ENCODE results near the gene TEAD1. TPM values are rescaled to one million over a fixed set of nuclear protein-coding genes. Genes with fewer than 3 reads are reported as not detected.

Gene TEAD1
- total RNA-seq, 4 donors from 2014 or later = 71.5 to 109 (median 88.5) TPM

DNA sequence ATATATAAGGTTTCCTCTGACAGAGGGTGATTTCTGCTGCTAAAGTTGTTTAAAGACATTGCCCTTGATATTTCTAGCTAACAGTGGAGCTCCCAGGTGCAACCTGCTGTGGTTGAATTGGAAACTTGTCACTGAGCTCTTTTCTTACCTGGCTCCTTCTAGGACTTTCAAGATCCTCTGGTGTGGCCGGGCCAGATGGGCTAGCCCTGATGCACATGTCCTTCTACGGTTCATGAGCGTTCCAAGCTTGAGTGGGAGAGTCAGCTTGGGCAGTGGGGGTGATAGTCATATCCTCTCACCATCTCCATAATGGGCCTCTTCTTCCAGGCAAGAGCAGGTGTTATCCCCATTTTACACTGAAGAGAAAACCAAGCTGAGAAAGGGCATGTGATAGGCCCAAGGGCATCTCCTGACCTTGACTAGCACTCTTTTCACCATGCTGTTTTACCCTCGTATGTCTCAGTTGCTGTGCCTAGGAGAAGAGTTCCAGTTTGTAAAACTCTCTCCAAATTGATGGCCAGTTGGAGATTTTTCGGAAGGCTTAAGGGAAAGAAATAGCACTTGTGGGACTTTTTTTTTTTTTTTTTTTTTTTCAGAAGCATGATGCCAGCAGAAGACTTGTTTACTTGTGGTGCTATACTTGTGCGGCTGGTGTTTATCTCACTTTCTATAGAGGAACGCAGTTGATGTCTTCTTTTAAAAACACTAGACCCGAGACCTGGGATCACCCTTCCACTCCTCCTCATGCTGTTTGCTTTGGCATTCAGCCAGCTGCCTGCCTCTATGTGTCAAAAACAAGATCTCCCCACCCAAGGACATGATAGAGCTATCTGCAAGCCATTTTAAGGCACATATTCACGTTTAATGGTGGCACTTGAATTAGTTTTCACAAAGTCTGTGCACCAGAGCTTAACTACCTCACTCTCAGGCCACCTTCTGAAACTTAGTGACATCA is 32.6 kb downstream of the TEAD1 start:
- TF ChIP-seq, protein P1, sequence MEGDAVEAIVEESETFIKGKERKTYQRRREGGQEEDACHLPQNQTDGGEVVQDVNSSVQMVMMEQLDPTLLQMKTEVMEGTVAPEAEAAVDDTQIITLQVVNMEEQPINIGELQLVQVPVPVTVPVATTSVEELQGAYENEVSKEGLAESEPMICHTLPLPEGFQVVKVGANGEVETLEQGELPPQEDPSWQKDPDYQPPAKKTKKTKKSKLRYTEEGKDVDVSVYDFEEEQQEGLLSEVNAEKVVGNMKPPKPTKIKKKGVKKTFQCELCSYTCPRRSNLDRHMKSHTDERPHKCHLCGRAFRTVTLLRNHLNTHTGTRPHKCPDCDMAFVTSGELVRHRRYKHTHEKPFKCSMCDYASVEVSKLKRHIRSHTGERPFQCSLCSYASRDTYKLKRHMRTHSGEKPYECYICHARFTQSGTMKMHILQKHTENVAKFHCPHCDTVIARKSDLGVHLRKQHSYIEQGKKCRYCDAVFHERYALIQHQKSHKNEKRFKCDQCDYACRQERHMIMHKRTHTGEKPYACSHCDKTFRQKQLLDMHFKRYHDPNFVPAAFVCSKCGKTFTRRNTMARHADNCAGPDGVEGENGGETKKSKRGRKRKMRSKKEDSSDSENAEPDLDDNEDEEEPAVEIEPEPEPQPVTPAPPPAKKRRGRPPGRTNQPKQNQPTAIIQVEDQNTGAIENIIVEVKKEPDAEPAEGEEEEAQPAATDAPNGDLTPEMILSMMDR (IDR thresholded peaks at IDR 0.05) = no peak
- TF ChIP-seq POLR2A (IDR thresholded peaks at IDR 0.05) = no peak
- H3K36me3 ChIP-seq = no peaks in the 10 kb centered on the region

DNA sequence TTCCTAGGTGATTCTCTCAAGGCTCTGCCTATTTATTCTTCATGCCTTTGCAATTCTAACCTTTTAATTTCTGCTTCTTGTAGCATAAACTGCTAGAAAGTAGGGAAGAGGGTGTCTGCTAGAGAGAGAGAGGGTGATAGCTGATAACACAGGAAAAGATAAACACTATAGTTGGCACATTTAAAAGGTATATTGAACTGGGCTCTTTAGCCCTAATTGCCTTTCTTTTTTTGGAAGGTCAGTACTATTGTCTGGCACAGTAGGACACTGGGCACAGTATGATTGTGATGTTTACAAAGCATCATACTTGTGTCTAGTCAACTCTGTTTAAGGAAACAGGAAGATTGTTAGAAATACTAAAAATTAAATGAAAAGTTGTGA is 33.3 kb downstream of the TEAD1 start:
- Histone ChIP-seq H3K4me3 (replicated peaks in 1 of 3) (no peak overlapping the region), H3K36me3 (no peaks in the 10 kb centered on the region), H3K9me3 (no peaks in the 10 kb centered on the region), H3K27ac (peak overlapping the region in 1 of 3 donors; percentile 27), H3K4me1 (peaks cover 14 to 30% of the 10 kb centered on the region in 2 donors), H3K27me3 (no peaks in the 10 kb centered on the region)
- DNase-seq = no peak
- intact Hi-C loops (cut with DNase I) = no loop called here
- TF ChIP-seq, protein P1 (IDR thresholded peaks at IDR 0.05) = no peak
- TF ChIP-seq POLR2A (IDR thresholded peaks at IDR 0.05) = no peak

More for the DNA sequence above, 32.6 kb downstream of the TEAD1 start:
- Histone ChIP-seq H3K9me3 (no peaks in the 10 kb centered on the region), H3K4me3 (replicated peaks in 1 of 3) (no peak overlapping the region), H3K27me3 (no peaks in the 10 kb centered on the region), H3K27ac (peak overlapping the region in 1 of 3 donors; percentile 27), H3K4me1 (peaks cover 16 to 33% of the 10 kb centered on the region in 2 donors)
- WGBS, 2 donors = 61 to 63% methylated on average over 9 of the region's 9 CpGs
- no peak for DNase-seq
- intact Hi-C loops (cut with DNase I) = no loop called here

DNA sequence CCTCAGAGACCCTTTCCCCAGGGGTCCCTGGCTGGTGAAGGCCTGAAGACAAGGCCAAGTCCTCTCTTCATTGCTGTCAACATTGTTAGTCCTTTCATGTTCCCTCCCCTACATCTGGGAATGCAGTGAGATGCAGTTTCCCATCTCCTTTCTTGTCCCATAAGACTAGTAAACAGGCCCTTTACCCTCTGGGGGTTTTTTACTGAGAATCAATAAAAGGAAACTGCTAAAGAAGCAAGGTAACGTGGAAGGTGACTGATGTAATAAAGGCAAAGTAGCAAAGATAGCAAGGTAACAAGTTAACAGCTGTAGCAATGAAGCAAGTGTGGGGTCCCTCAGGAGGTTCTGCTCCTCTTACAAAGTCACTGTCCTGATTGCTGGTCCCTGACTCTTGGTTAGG is 37.3 kb downstream of the TEAD1 start:
- intact Hi-C loops (cut with DNase I) = no loop called here

DNA sequence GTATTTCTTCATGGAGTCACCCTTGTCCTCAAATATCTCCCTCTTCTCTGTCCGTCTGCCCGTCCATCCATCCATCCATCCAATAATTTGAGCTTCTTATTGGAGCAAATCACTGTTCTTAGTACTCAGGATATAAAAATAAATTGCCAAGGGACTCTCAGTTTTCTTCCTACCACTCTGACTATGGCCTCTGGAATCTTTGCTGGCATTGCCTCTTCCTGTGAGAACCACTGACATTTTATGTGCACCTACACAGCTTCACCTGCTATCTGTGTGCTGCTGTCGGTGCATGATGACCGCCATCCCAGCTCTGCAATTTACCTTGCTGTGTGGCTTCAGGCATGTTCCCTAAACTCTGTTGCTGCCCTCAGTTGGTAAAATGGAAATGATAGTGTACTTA is 37.9 kb downstream of the TEAD1 start:
- intact Hi-C loops (cut with DNase I) = no loop called here
- no peak overlapping the region for H3K27ac ChIP-seq
- 97 to 98% methylated on average over 4 of the region's 4 CpGs for WGBS, 2 donors
- H3K27me3 ChIP-seq = no peaks in the 10 kb centered on the region
- H3K36me3 ChIP-seq = no peaks in the 10 kb centered on the region
- peaks cover 13 to 14% of the 10 kb centered on the region in 2 donors for H3K4me1 ChIP-seq
- TF ChIP-seq, protein P1 (IDR thresholded peaks at IDR 0.05) = no peak
- no peak for TF ChIP-seq POLR2A (IDR thresholded peaks at IDR 0.05)
- no peak for DNase-seq
- H3K4me3 ChIP-seq (replicated peaks in 1 of 3) = no peak overlapping the region
- no peaks in the 10 kb centered on the region for H3K9me3 ChIP-seq

More for the DNA sequence above, 37.3 kb downstream of the TEAD1 start:
- Histone ChIP-seq H3K9me3 (no peaks in the 10 kb centered on the region), H3K27me3 (no peaks in the 10 kb centered on the region), H3K36me3 (no peaks in the 10 kb centered on the region), H3K4me3 (replicated peaks in 1 of 3) (no peak overlapping the region), H3K27ac (no peak overlapping the region), H3K4me1 (peaks cover 14 to 20% of the 10 kb centered on the region in 2 donors)
- WGBS, 2 donors = 94 to 98% methylated on average over 1 of the region's 1 CpG
- no peak for DNase-seq
- TF ChIP-seq, protein P1 (IDR thresholded peaks at IDR 0.05) = no peak
- no peak for TF ChIP-seq POLR2A (IDR thresholded peaks at IDR 0.05)

DNA sequence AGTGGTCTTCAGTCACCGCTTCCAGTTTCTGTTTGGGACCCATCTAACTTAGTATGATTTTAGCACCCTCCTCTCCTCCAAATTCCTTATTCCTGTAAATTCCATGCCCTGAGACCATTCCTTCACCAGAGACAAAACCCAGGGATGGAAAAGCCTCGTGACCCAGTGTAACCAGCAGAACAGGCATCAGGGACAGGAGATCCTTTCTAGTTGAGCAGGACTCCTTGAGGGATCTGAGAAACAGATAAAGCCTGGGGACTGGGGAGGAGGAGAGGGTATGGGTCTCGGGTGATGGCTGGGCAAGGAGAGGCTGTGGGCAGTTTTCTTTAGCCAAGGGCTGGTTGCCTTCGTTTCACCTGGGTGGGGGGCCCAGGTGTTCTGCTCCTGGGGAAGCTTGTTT is 40.9 kb downstream of the TEAD1 start:
- no peak for DNase-seq
- Histone ChIP-seq H3K36me3 (no peaks in the 10 kb centered on the region), H3K4me3 (replicated peaks in 1 of 3) (no peak overlapping the region), H3K27me3 (no peaks in the 10 kb centered on the region), H3K27ac (no peak overlapping the region), H3K4me1 (peaks cover 13 to 14% of the 10 kb centered on the region in 2 donors), H3K9me3 (no peaks in the 10 kb centered on the region)
- TF ChIP-seq POLR2A (IDR thresholded peaks at IDR 0.05) = no peak
- TF ChIP-seq, protein P1 (IDR thresholded peaks at IDR 0.05) = no peak
- 88 to 91% methylated on average over 4 of the region's 4 CpGs for WGBS, 2 donors
- intact Hi-C loops (cut with DNase I) = no loop called here
